H1 (cell line): ENCODE results near the gene TBC1D2B. TPM values are rescaled to one million over a fixed set of nuclear protein-coding genes. Genes with fewer than 3 reads are reported as not detected.
"Not testable (repeated sequence)": the region's sequence is repeated elsewhere in the genome, so short reads cannot be mapped to it uniquely, and the experiment has no call there.

ENCODE experiments used
- CTCF ChIA-PET: fragments of 300-600 bp; sonication (Branson Sonifier 250); formaldehyde crosslinking; loops from one replicate; lab custom pipeline; 2021; ENCODE audit not compliant: partially characterized antibody; lab: Charles Lee
- POLR2A ChIA-PET: fragments of 300-600 bp; sonication (Branson Sonifier 250); formaldehyde crosslinking; loops from one replicate; lab custom pipeline; 2021; ENCODE audit warnings: inconsistent platforms; ENCODE audit not compliant: partially characterized antibody; lab: Charles Lee
- DNase-seq, 2 experiments: peaks; one replicate each; pipeline versions ENCODE4 v3.0.0 to v3.0.0-alpha.2; 2010 to 2022; ENCODE audit warnings: low spot score in 2 of 2, low read depth in 1 of 2, mixed read lengths in 1 of 2
- FAIRE-seq: peaks from 2 replicates; lab custom pipeline; 2011; peaks lifted over from hg19 to GRCh38; lab: Jason Lieb, UNC
- H2AFZ ChIP-seq: 2 replicates; pipeline ENCODE4 v1.8.1; 2012; ENCODE audit warnings: low read length, inconsistent platforms
- H2AK5ac ChIP-seq: 2 replicates; pipeline ENCODE4 v1.6.1; 2013; ENCODE audit warnings: low read depth, low read length
- H2BK120ac ChIP-seq: replicated peaks from 2 replicates; pipeline ENCODE3; 2013; ENCODE audit warnings: low read depth, low read length, inconsistent platforms
- H2BK12ac ChIP-seq: 2 replicates; pipeline ENCODE4 v1.6.1; 2013; ENCODE audit warnings: low read depth, low read length
- H2BK15ac ChIP-seq: 2 replicates; pipeline ENCODE4 v1.6.1; 2013; ENCODE audit warnings: low read length
- H2BK20ac ChIP-seq: 2 replicates; pipeline ENCODE4 v1.6.1; 2013; ENCODE audit warnings: low read length
- H2BK5ac ChIP-seq: 2 replicates; pipeline ENCODE4 v1.6.1; 2013; ENCODE audit warnings: low read depth, low read length
- H3K14ac ChIP-seq: 2 replicates; pipeline ENCODE4 v1.6.1; 2013; ENCODE audit warnings: inconsistent platforms; ENCODE audit not compliant: insufficient read length
- H3K18ac ChIP-seq: 2 replicates; pipeline ENCODE4 v1.6.1; 2013; ENCODE audit warnings: low read length; ENCODE audit errors: extremely low read depth
- H3K23ac ChIP-seq: 2 replicates; pipeline ENCODE4 v1.6.1; 2013; ENCODE audit warnings: inconsistent platforms; ENCODE audit not compliant: insufficient read length
- H3K23me2 ChIP-seq: 2 replicates; pipeline ENCODE4 v1.6.1; 2013; ENCODE audit warnings: low read depth, low read length
- H3K27ac ChIP-seq: 2 replicates; pipeline ENCODE4 v1.6.1; 2011; ENCODE audit warnings: low read depth, low read length, inconsistent platforms
- H3K27me3 ChIP-seq, 4 experiments: replicated peaks in 1 of 4; 1 replicate in 1 of 4; 2 replicates in 3 of 4; pipeline versions ENCODE4 v1.6.1 to v1.8.1; 2011 to 2013; ENCODE audit warnings: low read length in 3 of 4, mild to moderate bottlenecking in 3 of 4, inconsistent platforms in 2 of 4, mixed read lengths in 2 of 4, moderate library complexity in 1 of 4; ENCODE audit not compliant: control insufficient read depth in 3 of 4, insufficient read depth in 3 of 4; ENCODE audit errors: extremely low read depth in 1 of 4
- H3K36me3 ChIP-seq, 4 experiments: 2 replicates each; pipeline versions ENCODE4 v1.6.1 to v1.8.1; 2011 to 2013; ENCODE audit warnings: mild to moderate bottlenecking in 4 of 4, low read length in 3 of 4, moderate library complexity in 2 of 4, control low read depth in 1 of 4, inconsistent platforms in 1 of 4; ENCODE audit not compliant: insufficient read depth in 4 of 4, control insufficient read depth in 2 of 4
- H3K4ac ChIP-seq: replicated peaks from 2 replicates; pipeline ENCODE3; 2013; ENCODE audit warnings: low read length, low read depth, mixed read lengths, inconsistent platforms; ENCODE audit not compliant: insufficient read length
- H3K4me1 ChIP-seq, 4 experiments: replicated peaks in 1 of 4; 1 replicate in 1 of 4; 2 replicates in 3 of 4; pipeline versions ENCODE4 v1.6.1 to v1.8.1; 2011 to 2013; ENCODE audit warnings: low read length in 3 of 4, inconsistent platforms in 2 of 4, mixed read lengths in 1 of 4; ENCODE audit not compliant: insufficient read depth in 4 of 4, control insufficient read depth in 3 of 4
- H3K4me2 ChIP-seq, 2 experiments: 2 replicates each; pipeline versions ENCODE4 v1.6.1 to v1.8.1; 2011 to 2013; ENCODE audit warnings: low read depth in 2 of 2, low read length in 2 of 2, control low read depth in 1 of 2, inconsistent platforms in 1 of 2, mild to moderate bottlenecking in 1 of 2; ENCODE audit not compliant: insufficient read depth in 1 of 2
- H3K4me3 ChIP-seq, 4 experiments: fragments of 200-600, 300-600 bp in 1 of 4; sonication (generic), shearing (Covaris generic), sonication (Bioruptor Twin) in 1 of 4; 2 replicates each; pipeline versions ENCODE4 v1.5.1 to v1.8.1; 2011 to 2016; ENCODE audit warnings: low read length in 4 of 4, low read depth in 3 of 4, control low read depth in 2 of 4, inconsistent platforms in 2 of 4, mild to moderate bottlenecking in 2 of 4, mixed read lengths in 1 of 4, moderate library complexity in 1 of 4; ENCODE audit not compliant: insufficient read depth in 2 of 4; ENCODE audit errors: extremely low read depth in 1 of 4
- H3K56ac ChIP-seq: replicated peaks from 2 replicates; pipeline ENCODE3; 2013; ENCODE audit warnings: low read depth, mild to moderate bottlenecking, mixed read lengths, low read length, inconsistent platforms; ENCODE audit not compliant: insufficient read length
- H3K79me1 ChIP-seq: 2 replicates; pipeline ENCODE4 v1.6.1; 2013; ENCODE audit warnings: low read depth, low read length, control low read depth
- H3K79me2 ChIP-seq, 2 experiments: 2 replicates each; pipeline versions ENCODE4 v1.6.1 to v1.8.1; 2012 to 2013; ENCODE audit warnings: low read length in 2 of 2, mild to moderate bottlenecking in 2 of 2, inconsistent platforms in 1 of 2; ENCODE audit not compliant: insufficient read depth in 2 of 2, control insufficient read depth in 1 of 2
- H3K9ac ChIP-seq, 4 experiments: replicated peaks in 1 of 4; 1 replicate in 1 of 4; 2 replicates in 3 of 4; pipeline versions ENCODE4 v1.6.1 to v1.8.1; 2011 to 2013; ENCODE audit warnings: low read depth in 3 of 4, low read length in 3 of 4, control low read depth in 2 of 4, mild to moderate bottlenecking in 2 of 4, moderate library complexity in 2 of 4, inconsistent platforms in 1 of 4; ENCODE audit errors: extremely low read depth in 1 of 4
- H3K9me3 ChIP-seq, 2 experiments: 2 replicates each; pipeline versions ENCODE4 v1.6.1 to v1.8.1; 2012 to 2013; ENCODE audit warnings: mild to moderate bottlenecking in 2 of 2, moderate library complexity in 2 of 2, control low read depth in 1 of 2, inconsistent platforms in 1 of 2, low read depth in 1 of 2, low read length in 1 of 2, mixed read lengths in 1 of 2; ENCODE audit not compliant: insufficient read depth in 2 of 2
- H4K20me1 ChIP-seq, 2 experiments: replicated peaks in 1 of 2; 2 replicates each; pipeline versions ENCODE3 to v1.8.1; 2011 to 2013; ENCODE audit warnings: inconsistent platforms in 2 of 2, low read length in 2 of 2, mild to moderate bottlenecking in 1 of 2; ENCODE audit not compliant: insufficient read depth in 2 of 2, control insufficient read depth in 1 of 2
- H4K5ac ChIP-seq: 2 replicates; pipeline ENCODE4 v1.6.1; 2013; ENCODE audit warnings: low read length, low read depth, mixed read lengths, inconsistent platforms; ENCODE audit not compliant: insufficient read length
- H4K8ac ChIP-seq: 2 replicates; pipeline ENCODE4 v1.8.0; 2013; ENCODE audit warnings: mild to moderate bottlenecking, moderate library complexity, low read length, inconsistent platforms; ENCODE audit not compliant: insufficient read depth; ENCODE audit errors: extremely low read depth
- H4K91ac ChIP-seq: replicated peaks from 2 replicates; pipeline ENCODE3; 2013; ENCODE audit warnings: low read length, mixed read lengths, inconsistent platforms; ENCODE audit not compliant: insufficient read length
- WGBS, 2 experiments: shearing (Covaris generic) in 1 of 2; methylation state at CpG; one replicate each; pipeline versions ENCODE4 v1.1.6 to v1.1.7; 2013 to 2015; ENCODE audit warnings: low lambda C conversion rate in 2 of 2, mixed read lengths in 2 of 2, inconsistent platforms in 1 of 2, low coverage in 1 of 2, missing lambda C conversion rate in 1 of 2; ENCODE audit not compliant: insufficient replicate concordance in 2 of 2, insufficient coverage in 1 of 2, insufficient read length in 1 of 2; ENCODE audit errors: extremely low coverage in 1 of 2, missing lambda C conversion rate in 1 of 2; 5-methylcytosine and 5-hydroxymethylcytosine counted together
- polyA plus RNA-seq, 7 experiments: library from polyadenylated mRNA; depleted of rRNA in 3 of 7; stranded (reverse) in 5 of 7; unstranded in 2 of 7; fragments of >200 nt in 5 of 7; fragments of 200-250 nt in 2 of 7; gene quantifications; 1 replicate in 5 of 7; 2 replicates in 1 of 7; 4 replicates in 1 of 7; pipeline versions ENCODE4 v1.2.1 to v1.2.3, GENCODE V29; 2011 to 2013; ENCODE audit warnings: missing spikeins in 2 of 7, mixed read lengths in 2 of 7
- total RNA-seq: library from RNA; stranded (reverse); fragmentation: NEBNext Ultra II Directional; extraction: Animal tissue kit (Norgen Biotek cat#: 25700); gene quantifications from 2 replicates; pipeline ENCODE4 v1.2.1, GENCODE V29; 2021

TBC1D2B gene
- total and polyA plus RNA-seq, 2 of the 8 experiments (the other 6 are each of a cell fraction or from before 2014, with no cell fraction given), result 11.9 to 19.5 TPM

- H3K27ac ChIP-seq, FAIRE-seq, H2BK120ac ChIP-seq, H2AFZ ChIP-seq, H3K9me3 ChIP-seq, H2BK5ac ChIP-seq, DNase-seq, H3K4me2 ChIP-seq, H3K9ac ChIP-seq, H2BK15ac ChIP-seq, H2AK5ac ChIP-seq, H3K23me2 ChIP-seq, H3K18ac ChIP-seq, H3K79me1 ChIP-seq, H3K4ac ChIP-seq, H4K20me1 ChIP-seq, H2BK12ac ChIP-seq, H3K56ac ChIP-seq, H4K8ac ChIP-seq, H3K4me3 ChIP-seq, H4K5ac ChIP-seq, H3K14ac ChIP-seq, H4K91ac ChIP-seq, H2BK20ac ChIP-seq, H3K4me1 ChIP-seq, H3K79me2 ChIP-seq, POLR2A ChIA-PET, H3K23ac ChIP-seq, H3K27me3 ChIP-seq, H3K36me3 ChIP-seq: not testable (repeated sequence)
- 93% methylated on average over 6 of the region's 6 CpGs; no CpG with 5 or more reads in 1 of the 2 experiments for WGBS, 2 experiments
- CTCF ChIA-PET, result interaction anchor here (0.9 to 10.1 kb wide), 8 partner anchors 8 to 109 kb away, joined by 3 to 226 read pairs (median 8); no protein-coding TSS in a partner anchor
Measured at GRCh38 chr15:77997221-77997620, 80.3 kb downstream of the TBC1D2B start.

DNA sequence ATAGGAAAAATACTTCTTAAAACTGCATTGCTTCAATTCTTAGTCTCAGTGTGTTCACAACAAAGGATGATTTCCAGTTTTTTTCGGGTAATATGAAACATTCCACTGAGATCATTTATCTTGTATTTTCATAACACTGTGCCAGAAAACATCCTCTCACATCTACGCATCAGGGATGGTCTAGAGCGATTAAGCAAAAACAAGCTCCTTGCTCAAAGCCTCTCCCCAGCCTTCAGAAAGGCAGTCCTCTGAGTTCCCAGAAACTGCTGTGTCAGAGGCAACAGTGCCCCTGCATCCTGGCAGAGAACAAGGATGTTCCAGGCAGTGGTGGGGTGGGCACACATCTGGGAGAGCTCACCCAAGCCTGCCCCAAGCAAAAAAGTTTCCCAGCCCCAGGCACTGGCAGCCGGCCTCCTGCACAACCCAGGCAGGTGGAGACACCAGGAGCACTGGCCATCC lies 80.8 kb downstream of the TBC1D2B start:
- 93% methylated on average over 4 of the region's 4 CpGs; no CpG with 5 or more reads in 1 of the 2 experiments for WGBS, 2 experiments
- H4K8ac ChIP-seq, H2BK15ac ChIP-seq, H3K4ac ChIP-seq, H2BK120ac ChIP-seq, H3K9ac ChIP-seq, POLR2A ChIA-PET, H3K4me2 ChIP-seq, H3K4me3 ChIP-seq, H3K4me1 ChIP-seq, H3K9me3 ChIP-seq, H2AFZ ChIP-seq, H2BK5ac ChIP-seq, H2BK20ac ChIP-seq, DNase-seq, H3K56ac ChIP-seq, H4K91ac ChIP-seq, H3K14ac ChIP-seq, H3K36me3 ChIP-seq, H4K20me1 ChIP-seq, H3K79me2 ChIP-seq, H2BK12ac ChIP-seq, H3K79me1 ChIP-seq, H3K27ac ChIP-seq, H4K5ac ChIP-seq, H3K27me3 ChIP-seq, H3K23ac ChIP-seq, FAIRE-seq, H2AK5ac ChIP-seq, H3K18ac ChIP-seq, H3K23me2 ChIP-seq: not testable (repeated sequence)
- CTCF ChIA-PET, result interaction anchor here (0.9 to 10.1 kb wide), 13 partner anchors 9 to 199 kb away, joined by 3 to 226 read pairs (median 4); partner anchors contain the start of gene TBC1D2B
